Chondrocyte (in vitro differentiated cells): ENCODE data around the gene C1orf87. TPM values are rescaled to one million over a fixed set of nuclear protein-coding genes. Genes with fewer than 3 reads are reported as not detected.

ENCODE experiments used
- DNase-seq: peaks from one replicate; pipeline ENCODE4 v3.0.0; 2021; ENCODE audit warnings: mixed read lengths, low spot score
- H3K27ac Mint-ChIP-seq: one replicate; pipeline ENCODE4 v1.8.0; 2021; ENCODE audit warnings: mild to moderate bottlenecking, moderate library complexity, mixed read lengths; ENCODE audit not compliant: unreplicated experiment
- H3K27me3 Mint-ChIP-seq: 2 replicates; pipeline ENCODE4 v1.8.0; 2021; ENCODE audit warnings: low read depth, mixed read lengths
- H3K36me3 Mint-ChIP-seq: 2 replicates; pipeline ENCODE4 v1.8.0; 2021; ENCODE audit warnings: low read depth, mixed read lengths
- H3K4me1 Mint-ChIP-seq: 2 replicates; pipeline ENCODE4 v1.8.0; 2021; ENCODE audit warnings: low read depth, mild to moderate bottlenecking, mixed read lengths
- H3K4me3 Mint-ChIP-seq: one replicate; pipeline ENCODE4 v1.8.0; 2021; ENCODE audit warnings: mild to moderate bottlenecking, moderate library complexity, mixed read lengths; ENCODE audit not compliant: unreplicated experiment
- H3K9me3 Mint-ChIP-seq: 2 replicates; pipeline ENCODE4 v1.8.0; 2021; ENCODE audit warnings: low read depth, mixed read lengths
- total RNA-seq: library from RNA; stranded (reverse); gene quantifications from 3 replicates; pipeline ENCODE4 v1.2.1, GENCODE V29; 2021
- TF ChIP-seq, protein P1 (sequence below): fragments of 200-600 bp; sonication (generic); IDR thresholded peaks from 2 replicates; pipeline ENCODE4 v1.5.0; 2021; ENCODE audit warnings: antibody characterized with exemption, mild to moderate bottlenecking, moderate library complexity

Gene C1orf87
- total RNA-seq, 1 donor from 2014 or later = not detected

DNA sequence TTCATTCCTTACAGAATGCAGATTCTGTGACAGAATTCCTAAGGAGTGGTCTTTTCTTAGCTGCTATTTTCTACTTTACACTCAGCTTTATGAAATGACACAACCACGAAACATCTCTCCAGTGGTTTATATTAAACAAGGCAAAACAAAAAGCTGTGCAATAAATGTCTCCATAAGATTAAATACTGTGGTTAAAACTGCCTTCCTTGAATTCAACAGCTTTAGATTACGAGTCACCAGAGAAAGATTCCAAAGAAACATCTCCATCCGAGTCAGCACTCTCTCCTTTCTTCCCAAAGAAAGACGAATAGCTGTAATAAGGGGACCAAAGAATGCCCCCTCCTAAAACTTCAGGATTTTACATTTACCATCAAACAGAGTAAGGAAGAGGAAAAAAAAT lies 4.6 kb upstream of the C1orf87 start:
- TF ChIP-seq, protein P1, sequence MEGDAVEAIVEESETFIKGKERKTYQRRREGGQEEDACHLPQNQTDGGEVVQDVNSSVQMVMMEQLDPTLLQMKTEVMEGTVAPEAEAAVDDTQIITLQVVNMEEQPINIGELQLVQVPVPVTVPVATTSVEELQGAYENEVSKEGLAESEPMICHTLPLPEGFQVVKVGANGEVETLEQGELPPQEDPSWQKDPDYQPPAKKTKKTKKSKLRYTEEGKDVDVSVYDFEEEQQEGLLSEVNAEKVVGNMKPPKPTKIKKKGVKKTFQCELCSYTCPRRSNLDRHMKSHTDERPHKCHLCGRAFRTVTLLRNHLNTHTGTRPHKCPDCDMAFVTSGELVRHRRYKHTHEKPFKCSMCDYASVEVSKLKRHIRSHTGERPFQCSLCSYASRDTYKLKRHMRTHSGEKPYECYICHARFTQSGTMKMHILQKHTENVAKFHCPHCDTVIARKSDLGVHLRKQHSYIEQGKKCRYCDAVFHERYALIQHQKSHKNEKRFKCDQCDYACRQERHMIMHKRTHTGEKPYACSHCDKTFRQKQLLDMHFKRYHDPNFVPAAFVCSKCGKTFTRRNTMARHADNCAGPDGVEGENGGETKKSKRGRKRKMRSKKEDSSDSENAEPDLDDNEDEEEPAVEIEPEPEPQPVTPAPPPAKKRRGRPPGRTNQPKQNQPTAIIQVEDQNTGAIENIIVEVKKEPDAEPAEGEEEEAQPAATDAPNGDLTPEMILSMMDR = no peak
- Mint-ChIP-seq H3K27ac (peak overlapping the region; percentile 10), H3K4me3 (no peak overlapping the region), H3K36me3 (no peaks in the 10 kb centered on the region), H3K9me3 (no peaks in the 10 kb centered on the region), H3K4me1 (peaks cover 14% of the 10 kb centered on the region), H3K27me3 (peaks cover 2% of the 10 kb centered on the region)
- no peak for DNase-seq

DNA sequence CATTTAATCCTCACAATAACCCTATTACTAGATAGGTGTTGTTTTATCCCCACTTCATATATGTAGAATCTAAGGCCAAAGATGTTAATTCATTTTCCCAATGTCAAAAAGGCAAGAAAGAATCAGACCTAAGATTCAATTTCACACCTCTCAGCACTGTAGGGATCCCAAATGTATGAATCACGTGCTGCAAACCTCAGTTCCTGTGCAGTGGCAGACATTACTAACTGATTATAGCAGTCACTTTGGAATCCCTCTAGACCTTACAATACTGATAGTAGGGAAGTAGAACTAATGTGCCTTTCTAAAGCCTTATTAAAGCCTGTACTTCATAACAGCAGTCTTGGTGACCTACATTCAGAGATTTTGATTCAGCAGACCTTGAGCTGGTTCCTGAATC lies 2.3 kb downstream of the C1orf87 start:
- no peak overlapping the region for H3K4me3 Mint-ChIP-seq
- no peak overlapping the region for H3K27ac Mint-ChIP-seq
- no peaks in the 10 kb centered on the region for H3K9me3 Mint-ChIP-seq
- peaks cover 2% of the 10 kb centered on the region for H3K27me3 Mint-ChIP-seq
- no peaks in the 10 kb centered on the region for H3K36me3 Mint-ChIP-seq
- H3K4me1 Mint-ChIP-seq = peaks cover 27% of the 10 kb centered on the region
- DNase-seq = no peak
- TF ChIP-seq, protein P1 = no peak

DNA sequence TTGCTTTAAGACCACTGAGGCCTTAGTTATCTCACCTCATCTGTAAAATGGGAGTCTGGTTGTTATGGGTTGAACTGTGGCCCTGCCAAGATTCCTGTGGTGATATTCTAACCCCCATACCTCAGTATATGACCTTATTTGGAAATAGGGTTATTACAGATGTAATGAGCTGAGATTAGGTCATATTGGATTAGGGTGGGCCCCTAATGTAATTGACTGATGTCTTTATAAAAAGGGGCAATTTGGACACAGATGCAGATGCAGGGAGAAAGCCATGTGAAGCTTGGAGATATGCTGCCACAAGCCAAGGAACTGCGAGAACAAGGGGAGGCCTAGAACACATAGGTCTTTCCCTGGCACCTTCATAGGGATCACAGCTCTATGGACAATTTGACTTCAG lies 3.9 kb downstream of the C1orf87 start:
- DNase-seq = no peak
- no peaks in the 10 kb centered on the region for H3K9me3 Mint-ChIP-seq
- no peaks in the 10 kb centered on the region for H3K36me3 Mint-ChIP-seq
- no peak overlapping the region for H3K4me3 Mint-ChIP-seq
- peaks cover 27% of the 10 kb centered on the region for H3K4me1 Mint-ChIP-seq
- H3K27me3 Mint-ChIP-seq = no peaks in the 10 kb centered on the region
- H3K27ac Mint-ChIP-seq = peak overlapping the region; percentile 55
- TF ChIP-seq, protein P1 = no peak

DNA sequence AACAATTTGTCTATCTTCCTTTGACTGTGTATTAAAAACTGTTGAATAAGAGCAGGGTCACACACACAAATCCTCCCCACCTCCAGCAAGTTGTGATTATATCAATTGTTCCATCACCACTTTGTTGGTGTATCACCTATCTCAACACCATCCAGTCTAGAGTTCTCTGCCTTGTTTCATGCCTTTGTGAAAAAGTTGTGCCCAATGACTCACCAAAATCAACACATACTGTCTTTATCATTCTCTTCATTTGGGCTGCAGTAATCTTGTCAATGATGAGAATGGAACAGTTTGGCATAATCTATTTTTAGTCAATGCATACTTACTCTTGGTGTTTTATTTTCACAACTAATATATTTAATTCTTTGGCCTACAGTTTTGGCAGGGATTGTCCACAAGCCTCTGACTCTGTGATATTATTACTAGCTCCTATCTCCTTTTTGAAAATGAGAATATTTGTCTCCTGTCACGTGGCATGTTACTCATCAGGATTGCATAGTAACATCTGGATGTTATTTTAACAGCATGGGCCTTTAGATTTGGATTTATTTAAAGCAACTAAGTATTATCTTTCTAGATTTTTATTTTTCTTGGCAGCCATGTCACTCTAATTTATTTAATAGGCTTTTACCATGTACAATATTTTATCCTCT lies 5.1 kb downstream of the C1orf87 start:
- TF ChIP-seq, protein P1 = no peak
- Mint-ChIP-seq H3K9me3 (no peaks in the 10 kb centered on the region), H3K36me3 (no peaks in the 10 kb centered on the region), H3K4me1 (peaks cover 25% of the 10 kb centered on the region), H3K27me3 (no peaks in the 10 kb centered on the region), H3K4me3 (no peak overlapping the region), H3K27ac (peak overlapping the region; percentile 80)
- no peak for DNase-seq

DNA sequence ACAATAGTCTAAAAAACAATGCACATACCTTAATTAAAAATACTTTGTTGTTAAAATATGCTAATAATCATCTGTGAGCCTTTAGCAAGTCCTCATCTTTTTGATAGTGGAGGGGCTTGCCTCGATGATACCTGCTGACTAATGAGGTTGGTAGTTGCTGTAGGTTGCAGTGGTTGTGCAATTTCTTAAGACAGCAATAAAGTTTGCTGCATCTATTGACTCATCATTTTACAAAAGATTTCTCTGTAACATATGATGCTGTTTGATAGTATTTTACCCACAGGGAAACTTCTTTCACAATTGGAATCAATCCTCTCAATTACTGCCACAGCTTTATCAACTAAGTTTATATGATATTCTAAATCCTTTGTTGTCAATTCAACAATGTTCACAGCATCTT lies 7.6 kb downstream of the C1orf87 start:
- H3K27me3 Mint-ChIP-seq = no peaks in the 10 kb centered on the region
- H3K36me3 Mint-ChIP-seq = no peaks in the 10 kb centered on the region
- H3K4me1 Mint-ChIP-seq = peaks cover 22% of the 10 kb centered on the region
- no peaks in the 10 kb centered on the region for H3K9me3 Mint-ChIP-seq
- H3K27ac Mint-ChIP-seq = no peak overlapping the region
- TF ChIP-seq, protein P1 = no peak
- H3K4me3 Mint-ChIP-seq = no peak overlapping the region
- no peak for DNase-seq
